HG02884 (cell line): ENCODE results near the gene MKX.

Source experiments
- ATAC-seq: cut with Tn5 transposase; IDR thresholded peaks from one replicate; pipeline ENCODE4 v1.9.1; 2021; ENCODE audit warnings: mild to moderate bottlenecking, moderate library complexity; ENCODE audit not compliant: unreplicated experiment

MKX gene

DNA sequence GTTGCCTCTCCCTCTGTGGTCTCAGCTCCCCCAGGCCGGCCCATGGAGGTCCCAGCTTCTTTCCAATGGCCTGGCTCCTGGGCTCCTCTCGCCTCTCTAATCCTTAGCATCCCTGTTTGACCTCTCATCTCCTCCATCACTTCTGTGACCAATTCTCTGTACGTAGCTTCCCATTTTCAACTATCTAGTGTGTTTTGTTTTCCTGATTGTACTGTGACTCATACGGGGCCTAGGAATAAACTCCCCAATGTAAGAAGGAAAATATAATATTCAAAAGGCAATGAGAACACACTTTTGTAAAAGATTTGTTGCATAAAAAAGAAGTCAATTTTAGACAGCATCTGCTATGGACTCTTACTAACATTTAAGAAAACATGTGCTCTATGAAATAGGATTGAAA, 90.3 kb downstream of the MKX start:
- no peak for ATAC-seq

DNA sequence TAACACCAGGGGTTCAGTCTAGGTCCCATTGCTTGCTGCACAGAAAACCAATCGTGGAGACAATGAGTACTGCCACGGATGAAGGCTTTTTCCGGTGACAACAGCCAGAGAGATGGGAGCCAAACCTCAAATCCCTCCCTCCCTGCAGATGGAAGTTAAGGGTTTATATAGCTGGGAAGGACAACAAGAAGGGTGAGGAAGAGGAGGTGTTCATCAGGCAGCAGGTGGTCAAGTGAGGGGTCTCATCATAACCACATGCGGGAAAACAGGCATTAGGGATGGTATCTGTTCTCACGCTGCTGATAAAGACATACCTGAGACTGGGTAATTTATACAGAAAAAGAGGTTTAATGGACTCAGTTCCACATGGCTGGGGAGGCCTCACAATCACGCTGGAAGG, 91.3 kb downstream of the MKX start:
- no peak for ATAC-seq

DNA sequence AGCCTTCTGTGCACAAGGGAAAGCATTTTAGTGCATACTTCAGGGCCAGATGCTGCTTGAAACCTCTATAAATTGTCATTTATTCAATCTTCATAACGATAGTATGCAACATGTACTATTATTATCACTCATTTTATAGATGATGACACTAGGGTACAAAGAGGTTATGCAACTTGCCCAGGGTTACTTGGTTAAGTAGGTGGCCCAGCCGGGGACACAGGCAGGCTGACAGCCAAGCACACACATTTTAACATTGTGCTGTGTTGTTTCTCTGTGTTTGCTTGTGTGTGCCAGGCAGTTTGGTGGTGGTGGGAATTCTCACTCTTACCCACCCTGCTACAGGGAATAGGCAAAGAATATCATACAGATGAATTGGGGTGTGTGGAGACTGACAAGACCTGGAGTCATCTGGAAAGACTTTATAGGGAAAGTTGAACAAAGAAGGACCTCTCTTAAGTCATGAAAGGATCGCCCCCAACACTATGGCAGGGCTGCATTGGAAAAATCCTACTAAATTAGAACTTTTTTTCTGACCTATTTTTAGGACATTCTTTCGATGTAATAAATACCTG, 98.9 kb downstream of the MKX start:
- no peak for ATAC-seq

DNA sequence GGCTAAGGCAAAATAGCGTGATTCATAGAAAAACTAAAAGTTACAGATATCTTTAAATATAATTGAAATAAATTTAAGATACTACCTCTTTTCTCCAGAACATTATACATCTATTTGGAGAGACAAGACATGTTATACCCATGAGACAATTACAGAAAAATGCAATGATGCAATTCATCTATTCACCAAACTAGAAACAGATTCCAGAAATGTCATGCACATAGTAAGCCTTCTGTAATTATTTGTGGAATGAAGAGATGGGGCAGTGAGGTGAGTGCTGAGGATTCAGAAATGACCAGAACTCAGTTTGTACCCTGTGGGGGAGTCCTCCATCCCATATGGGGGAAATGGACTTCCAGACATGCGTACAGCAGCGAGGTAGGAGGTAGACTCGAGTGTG, 99.4 kb downstream of the MKX start:
- ATAC-seq = no peak

DNA sequence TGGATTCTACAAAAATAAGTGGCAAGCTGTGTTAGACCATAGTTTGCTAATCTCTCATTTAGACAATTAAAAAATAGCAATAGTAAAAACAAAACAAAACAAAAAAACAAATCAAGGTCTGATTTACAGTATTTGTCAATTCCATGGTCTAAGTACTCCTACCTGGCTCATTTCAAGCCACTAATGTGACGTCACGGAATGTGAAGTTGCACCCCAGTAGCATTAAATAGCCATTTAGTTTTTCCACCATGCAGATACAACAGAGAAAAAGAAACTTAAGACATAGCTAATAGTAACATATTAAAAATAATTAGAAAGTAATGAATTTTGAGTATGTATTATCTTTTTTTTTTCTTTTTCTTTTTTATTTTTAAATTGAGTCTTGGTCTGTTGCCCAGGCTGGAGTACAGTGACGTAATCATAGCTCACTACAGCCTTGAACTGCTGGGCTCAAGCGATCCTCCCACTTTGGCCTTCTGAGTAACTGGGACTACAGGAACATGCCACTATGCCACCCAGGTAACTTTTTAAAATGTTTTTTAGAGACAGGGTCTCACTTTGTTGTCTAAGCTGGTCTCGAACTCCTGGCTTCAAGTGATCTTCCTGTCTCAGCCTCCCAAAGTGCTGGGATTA, 101.2 kb downstream of the MKX start:
- ATAC-seq = no peak

DNA sequence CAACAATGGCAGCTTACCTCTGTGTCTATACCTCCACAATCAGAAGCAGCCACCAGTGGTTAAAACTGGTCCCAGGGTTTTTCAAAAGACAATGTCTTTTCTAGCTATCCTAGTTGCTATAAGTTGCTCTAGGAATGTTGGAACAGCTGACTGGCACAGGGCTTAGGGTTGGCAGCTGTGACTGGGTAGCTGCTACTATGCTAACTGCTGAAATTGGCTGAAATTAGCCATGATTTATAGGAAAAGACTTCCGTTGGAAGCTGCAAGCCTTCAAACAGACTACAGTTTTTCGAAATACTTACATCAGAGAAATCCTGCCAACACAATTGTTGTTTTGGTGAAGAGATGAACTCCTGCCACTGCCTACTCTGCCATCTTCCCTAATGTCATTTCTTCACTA, 102.3 kb downstream of the MKX start:
- ATAC-seq = no peak

DNA sequence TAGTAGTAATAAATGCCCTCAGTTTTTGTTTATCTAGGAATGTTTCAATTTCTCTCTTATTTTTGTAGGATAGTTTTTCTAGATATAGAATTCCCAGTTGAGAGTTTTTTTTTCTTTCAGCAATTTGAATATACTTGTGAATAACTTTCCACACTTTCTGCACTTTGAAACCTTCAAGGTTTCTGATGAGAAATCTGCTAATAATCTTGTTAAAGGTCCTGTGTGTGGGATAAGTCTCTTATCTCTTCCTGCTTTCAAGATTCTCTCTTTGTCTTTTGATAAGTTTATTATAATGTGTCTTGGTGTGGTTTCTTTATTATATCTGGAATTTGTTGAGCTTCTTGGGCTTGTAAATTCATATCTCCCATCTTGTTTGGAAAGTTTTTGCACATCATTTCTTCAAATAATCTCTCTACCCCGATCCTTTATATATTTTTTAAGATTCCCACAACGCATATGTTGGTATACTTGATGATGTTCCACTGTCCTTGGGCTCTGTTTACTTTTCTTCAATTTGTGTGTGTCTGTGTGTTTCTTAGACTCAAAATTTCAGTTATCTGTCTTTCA, 103.5 kb downstream of the MKX start:
- ATAC-seq = no peak

DNA sequence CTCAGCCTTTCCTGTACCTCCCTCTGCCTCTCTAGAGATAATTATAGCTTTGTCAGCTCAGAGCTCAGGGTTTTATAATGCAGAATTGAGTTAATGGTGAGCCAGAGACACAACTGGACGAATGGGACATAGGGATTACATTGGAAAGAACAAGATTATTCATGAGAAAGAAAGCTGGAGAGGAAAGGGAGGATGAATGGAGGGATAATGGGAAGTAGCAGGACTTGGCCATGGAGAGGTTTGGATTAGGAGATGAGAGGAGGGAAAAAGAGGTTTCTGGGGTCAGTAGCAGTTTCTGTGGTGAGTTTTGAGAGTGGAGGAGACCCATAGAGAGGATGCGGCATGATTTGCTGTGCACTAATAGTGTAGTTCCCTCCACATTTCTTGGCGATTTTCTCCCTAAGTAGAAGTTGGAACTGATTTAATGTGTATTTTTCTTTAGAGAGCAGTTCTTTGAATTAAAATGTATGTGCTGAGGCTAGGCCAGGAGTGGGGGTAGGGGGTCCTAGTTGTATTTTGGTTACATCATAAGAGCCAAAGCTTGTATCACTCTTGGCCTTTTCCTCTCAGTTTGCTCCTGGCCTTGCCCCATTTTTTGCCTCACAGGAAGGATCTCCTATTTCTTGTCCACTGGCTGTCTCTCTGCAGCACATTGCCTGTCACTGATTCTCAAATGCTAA, 107.4 kb downstream of the MKX start:
- no peak for ATAC-seq

DNA sequence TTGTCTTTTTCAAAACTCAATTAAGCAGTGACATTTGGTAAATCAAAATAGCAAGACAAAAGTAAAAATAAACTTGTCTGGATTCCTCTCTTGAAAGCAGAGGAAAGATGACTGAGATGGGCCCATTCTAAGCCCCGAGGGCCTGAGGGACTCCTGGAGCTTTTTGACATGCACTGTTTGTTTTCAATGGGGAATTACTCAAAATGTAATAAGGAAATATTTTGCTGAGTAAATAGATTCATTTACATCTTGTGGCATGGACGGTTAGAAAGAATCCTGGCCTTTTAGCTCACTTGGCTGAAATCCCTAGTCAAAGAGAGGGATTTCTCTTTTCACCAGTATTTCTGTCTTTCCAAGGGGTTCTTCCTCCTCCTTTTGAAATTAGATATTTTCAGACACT, 108.0 kb downstream of the MKX start:
- no peak for ATAC-seq

DNA sequence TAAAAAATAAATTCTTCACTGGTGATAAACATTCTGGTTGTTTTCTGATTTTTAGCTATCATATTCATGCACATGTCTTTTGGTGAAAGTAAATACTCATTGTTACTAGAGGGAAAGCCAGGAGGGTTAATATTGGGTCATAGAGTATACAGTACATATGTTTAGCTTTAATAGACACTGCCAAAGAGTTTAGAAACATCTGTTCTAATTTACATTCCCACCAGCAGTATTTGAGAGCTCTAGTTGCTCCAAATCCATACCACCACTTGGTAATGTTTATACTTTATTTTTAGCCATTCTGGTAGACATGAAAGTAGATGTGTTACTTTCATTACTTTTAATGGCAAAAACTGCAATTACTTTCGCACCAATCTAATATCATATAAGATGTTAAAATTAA, 108.8 kb downstream of the MKX start:
- ATAC-seq = no peak

DNA sequence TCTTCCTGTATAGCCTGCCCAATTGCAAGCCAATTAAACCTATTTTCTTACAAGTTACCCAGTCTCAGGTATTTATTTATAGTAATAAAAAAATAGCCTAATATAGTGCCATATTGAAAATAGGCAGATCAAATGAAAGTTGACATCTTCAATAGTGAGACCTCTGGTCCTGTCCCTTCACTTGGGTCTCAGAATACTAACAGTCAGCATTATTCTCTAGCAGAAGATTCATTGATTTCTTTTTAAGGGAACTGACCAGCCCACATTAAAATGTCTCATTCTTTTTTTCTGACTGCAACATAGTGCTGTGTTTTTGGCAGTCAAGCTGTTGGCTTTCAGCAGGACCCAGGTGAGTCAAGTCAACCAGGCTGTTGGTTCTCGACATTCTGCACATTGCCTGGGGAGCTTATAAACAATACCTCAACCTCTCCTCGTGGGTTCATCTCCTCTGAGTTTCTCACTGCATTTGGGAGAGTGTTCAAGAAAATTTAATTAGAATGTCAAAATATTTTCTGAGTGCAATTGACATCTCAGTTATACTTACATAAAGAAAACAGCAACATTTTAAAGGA, 109.8 kb downstream of the MKX start:
- no peak for ATAC-seq

DNA sequence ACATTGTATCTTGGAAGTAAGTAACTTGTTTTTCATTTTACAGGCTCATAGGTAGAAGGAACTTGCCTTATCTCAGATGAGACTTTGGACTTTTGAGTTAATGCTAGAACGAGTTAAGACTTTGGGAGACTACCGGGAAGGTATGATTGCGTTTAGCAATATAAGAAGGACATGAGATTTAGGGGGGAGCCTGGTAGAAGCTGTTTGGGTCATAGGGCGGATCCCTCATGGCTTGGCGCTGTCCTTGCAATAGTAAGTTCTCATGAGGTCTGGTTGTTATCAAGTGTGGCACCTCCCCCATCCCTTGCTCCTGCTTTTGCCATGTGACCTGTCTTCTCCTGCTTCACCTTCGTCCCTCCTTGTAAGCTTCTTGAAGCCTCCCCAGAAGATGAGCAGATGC, 110.3 kb downstream of the MKX start:
- no peak for ATAC-seq

DNA sequence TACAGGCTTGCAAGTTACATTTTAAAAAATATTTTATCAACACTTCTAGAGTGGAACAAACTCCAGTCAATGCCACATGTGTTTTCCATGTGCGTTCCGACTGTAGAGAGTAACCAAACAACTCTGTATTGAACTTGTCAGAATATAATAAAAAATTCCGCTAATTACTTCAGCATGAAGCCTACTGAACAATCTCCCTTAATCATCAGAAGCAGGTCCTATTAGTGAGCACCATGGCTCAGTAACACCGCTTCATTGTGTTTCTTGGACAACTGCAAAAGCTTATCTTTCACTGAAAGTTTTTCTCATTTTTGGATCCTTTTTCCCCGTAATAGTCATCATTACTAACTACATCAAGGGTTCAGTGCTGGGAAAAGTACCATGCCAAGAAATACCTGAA, 117.0 kb downstream of the MKX start:
- ATAC-seq = no peak

DNA sequence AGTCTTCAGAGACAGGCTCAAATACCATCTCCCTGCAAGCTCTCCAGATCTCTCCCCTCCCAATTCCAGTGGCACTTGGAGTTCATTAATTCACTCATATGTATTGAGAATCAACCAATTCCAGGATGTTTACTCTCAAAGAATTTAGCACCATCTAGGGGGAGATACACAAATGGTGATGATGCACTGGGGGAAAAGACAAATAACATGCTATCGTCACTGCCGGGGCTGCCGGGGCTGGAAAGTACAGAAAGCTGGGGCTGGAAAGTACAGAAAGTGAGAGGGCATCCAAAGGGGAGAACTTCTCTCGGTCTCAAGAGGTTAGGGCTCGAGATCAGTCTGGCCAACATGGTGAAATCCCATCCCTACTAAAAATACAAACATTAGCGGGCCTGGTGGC, 118.7 kb downstream of the MKX start:
- no peak for ATAC-seq

DNA sequence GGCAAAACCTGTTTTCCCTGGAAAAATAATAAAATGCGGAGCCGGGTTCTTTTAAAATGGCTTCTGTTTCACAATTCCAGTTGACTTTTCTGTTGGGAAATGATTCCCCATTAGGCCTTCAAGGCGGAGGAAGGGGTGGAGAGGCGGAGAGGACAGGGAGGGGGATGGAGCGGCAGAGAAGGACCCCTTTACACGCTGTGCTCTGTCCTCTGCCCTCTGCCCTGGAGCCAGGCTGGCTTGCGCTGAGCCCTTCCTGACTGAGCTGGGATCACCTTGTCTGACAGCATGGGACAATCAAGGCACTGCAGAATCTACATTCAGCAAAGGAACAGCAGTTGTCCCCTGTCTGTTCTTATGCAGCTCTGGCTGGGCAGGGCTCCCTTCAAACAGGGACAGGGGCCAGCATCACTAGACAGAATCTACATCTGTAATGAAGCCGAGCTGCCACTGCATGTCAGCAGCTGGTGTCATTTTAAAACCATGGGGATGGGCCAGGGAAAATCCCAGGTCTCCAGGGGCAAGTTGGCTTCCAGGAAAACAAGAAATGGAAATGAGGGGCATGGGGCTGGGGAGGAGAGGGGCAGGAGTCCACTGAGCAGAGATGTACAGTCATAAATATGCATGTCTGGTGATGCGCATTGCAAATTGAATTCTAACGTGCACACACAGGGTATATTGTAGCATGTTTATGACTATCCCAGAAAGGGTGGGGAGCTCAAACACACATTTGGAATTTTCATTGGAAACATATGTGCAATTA, 120.0 kb downstream of the MKX start:
- no peak for ATAC-seq

DNA sequence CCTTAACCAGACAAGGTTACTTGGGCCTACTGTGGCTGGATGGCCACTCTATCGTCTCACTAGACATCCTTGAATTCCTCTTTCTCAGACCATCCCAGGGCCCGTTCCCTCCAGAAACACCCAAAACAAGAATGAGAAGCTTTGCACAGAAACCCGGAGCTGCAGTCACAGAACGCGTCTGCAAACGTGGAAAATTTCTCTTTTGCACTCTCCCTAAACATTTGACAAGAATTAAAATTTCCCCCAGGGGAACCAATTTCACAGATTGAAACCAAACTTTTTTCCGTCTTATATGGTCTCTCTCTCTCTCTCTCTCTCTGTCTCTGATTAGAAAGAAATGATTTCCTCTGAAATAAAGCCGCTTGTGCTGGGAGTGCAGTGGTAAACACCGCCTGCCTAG, 120.7 kb downstream of the MKX start:
- no peak for ATAC-seq
